Measurements from ENCODE around the gene CD180. TPM values are rescaled to one million over a fixed set of nuclear protein-coding genes. Genes with fewer than 3 reads are reported as not detected.

The CD180 gene
- total and polyA plus RNA-seq, 2 experiments from 2014 or later, result not detected

GRCh38 chr5:67146574-67146973 lies 50.0 kb downstream of the CD180 start:
- Histone ChIP-seq H3K4me3 (no peak overlapping the region), H3K4me1 (ENCODE audit: low read depth) (no peaks in the 10 kb centered on the region), H3K9me3 (ENCODE audit: low read depth) (no peaks in the 10 kb centered on the region), H3K27ac (no peak overlapping the region), H3K27me3 (no peaks in the 10 kb centered on the region), H3K36me3 (peaks cover 70% of the 10 kb centered on the region)
- DNase-seq (ENCODE audit: low read depth in 1 of 2, low spot score in 1 of 2), result peak in 1 of 2 donors; percentile 49
- TF ChIP-seq CTCF (IDR thresholded peaks at IDR 0.05; ENCODE audit: low read depth, low read length), result no peak

GRCh38 chr5:67144183-67144639 lies 52.4 kb downstream of the CD180 start:
- Histone ChIP-seq H3K9me3 (ENCODE audit: low read depth) (no peaks in the 10 kb centered on the region), H3K27me3 (no peaks in the 10 kb centered on the region), H3K27ac (no peak overlapping the region), H3K36me3 (peaks cover 55% of the 10 kb centered on the region), H3K4me1 (ENCODE audit: low read depth) (peaks cover 17% of the 10 kb centered on the region), H3K4me3 (no peak overlapping the region)
- DNase-seq (ENCODE audit: low read depth in 1 of 2, low spot score in 1 of 2), result no peak
- TF ChIP-seq CTCF (IDR thresholded peaks at IDR 0.05; ENCODE audit: low read depth, low read length), result no peak

GRCh38 chr5:67143549-67143948 lies 53.0 kb downstream of the CD180 start:
- H3K4me3 ChIP-seq, result no peak overlapping the region
- H3K4me1 ChIP-seq (ENCODE audit: low read depth), result peaks cover 22% of the 10 kb centered on the region
- DNase-seq (ENCODE audit: low read depth in 1 of 2, low spot score in 1 of 2), result no peak
- no peak for TF ChIP-seq CTCF (IDR thresholded peaks at IDR 0.05; ENCODE audit: low read depth, low read length)
- H3K27ac ChIP-seq, result no peak overlapping the region
- peaks cover 51% of the 10 kb centered on the region for H3K36me3 ChIP-seq
- H3K9me3 ChIP-seq (ENCODE audit: low read depth), result no peaks in the 10 kb centered on the region
- H3K27me3 ChIP-seq, result no peaks in the 10 kb centered on the region

GRCh38 chr5:67142816-67143215 lies 53.8 kb downstream of the CD180 start:
- no peaks in the 10 kb centered on the region for H3K9me3 ChIP-seq (ENCODE audit: low read depth)

GRCh38 chr5:67141644-67142043 lies 55.0 kb downstream of the CD180 start:
- Histone ChIP-seq H3K9me3 (ENCODE audit: low read depth) (no peaks in the 10 kb centered on the region), H3K27me3 (no peaks in the 10 kb centered on the region), H3K36me3 (peaks cover 45% of the 10 kb centered on the region), H3K27ac (no peak overlapping the region), H3K4me3 (no peak overlapping the region), H3K4me1 (ENCODE audit: low read depth) (peaks cover 22% of the 10 kb centered on the region)
- no peak for DNase-seq (ENCODE audit: low read depth in 1 of 2, low spot score in 1 of 2)
- TF ChIP-seq CTCF (IDR thresholded peaks at IDR 0.05; ENCODE audit: low read depth, low read length), result no peak

More at GRCh38 chr5:67142816-67143215, 53.8 kb downstream of the CD180 start:
- H3K27ac ChIP-seq, result no peak overlapping the region
- no peak for DNase-seq (ENCODE audit: low read depth in 1 of 2, low spot score in 1 of 2)
- H3K36me3 ChIP-seq, result peaks cover 51% of the 10 kb centered on the region
- H3K27me3 ChIP-seq, result no peaks in the 10 kb centered on the region
- H3K4me1 ChIP-seq (ENCODE audit: low read depth), result peaks cover 22% of the 10 kb centered on the region
- TF ChIP-seq CTCF (IDR thresholded peaks at IDR 0.05; ENCODE audit: low read depth, low read length), result no peak
- H3K4me3 ChIP-seq, result no peak overlapping the region

- H3K4me1 ChIP-seq (ENCODE audit: low read depth), result peaks cover 26% of the 10 kb centered on the region
- no peaks in the 10 kb centered on the region for H3K27me3 ChIP-seq
- DNase-seq (ENCODE audit: low read depth in 1 of 2, low spot score in 1 of 2), result no peak
- TF ChIP-seq CTCF (IDR thresholded peaks at IDR 0.05; ENCODE audit: low read depth, low read length), result no peak
- H3K9me3 ChIP-seq (ENCODE audit: low read depth), result no peaks in the 10 kb centered on the region
- H3K27ac ChIP-seq, result peak overlapping the region; percentile 71
- no peak overlapping the region for H3K4me3 ChIP-seq
- H3K36me3 ChIP-seq, result peaks cover 42% of the 10 kb centered on the region
Observed at GRCh38 chr5:67140413-67140812, 56.2 kb downstream of the CD180 start.
